GM06990 (cell line): Measurements from ENCODE around the gene ZFAND3.

Source experiments
- DNase-seq: peaks from one replicate; pipeline ENCODE4 v3.0.0-alpha.2; 2011; ENCODE audit not compliant: insufficient read length; ENCODE audit errors: extremely low read depth
- H3K27me3 ChIP-seq: replicated peaks from 2 replicates; pipeline ENCODE4 v1.6.0; 2011; ENCODE audit warnings: low read length; ENCODE audit not compliant: control insufficient read depth, insufficient read depth
- H3K36me3 ChIP-seq: 2 replicates; pipeline ENCODE4 v1.5.1; 2011; ENCODE audit warnings: low read length; ENCODE audit not compliant: control insufficient read depth, insufficient read depth
- H3K4me3 ChIP-seq: replicated peaks from 2 replicates; pipeline ENCODE4 v1.5.1; 2011; ENCODE audit warnings: low read depth, mild to moderate bottlenecking, control low read depth, low read length
- TF ChIP-seq, protein P1 (sequence below): IDR thresholded peaks from 2 replicates; pipeline ENCODE4 v1.5.1; 2011; ENCODE audit warnings: low read length, control low read depth, mild to moderate bottlenecking, inconsistent platforms; ENCODE audit not compliant: insufficient read depth, poor library complexity, severe bottlenecking

ZFAND3 gene

DNA sequence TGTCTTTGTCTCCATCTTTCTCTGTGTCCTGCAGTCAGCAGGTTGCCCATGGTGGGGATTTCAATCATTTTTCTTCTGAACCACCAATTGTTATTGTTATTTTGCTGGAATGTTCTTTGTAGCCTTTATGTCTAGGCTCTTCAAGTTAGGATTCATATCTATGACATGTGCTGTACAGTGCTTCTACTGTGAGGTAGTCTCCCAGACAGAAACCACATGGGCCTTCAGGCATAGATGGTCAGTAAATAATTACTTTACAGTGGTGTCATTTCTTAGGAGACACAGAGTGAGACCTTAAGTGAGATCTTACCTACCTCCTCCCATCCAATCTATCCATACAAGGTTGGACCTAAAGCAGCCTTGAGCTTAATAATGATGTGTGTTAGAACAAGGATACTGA, 265.5 kb downstream of the ZFAND3 start:
- no peak for DNase-seq
- no peaks in the 10 kb centered on the region for H3K27me3 ChIP-seq
- H3K36me3 ChIP-seq: no peaks in the 10 kb centered on the region; the same call in none of the 2 replicates
- TF ChIP-seq, protein P1, sequence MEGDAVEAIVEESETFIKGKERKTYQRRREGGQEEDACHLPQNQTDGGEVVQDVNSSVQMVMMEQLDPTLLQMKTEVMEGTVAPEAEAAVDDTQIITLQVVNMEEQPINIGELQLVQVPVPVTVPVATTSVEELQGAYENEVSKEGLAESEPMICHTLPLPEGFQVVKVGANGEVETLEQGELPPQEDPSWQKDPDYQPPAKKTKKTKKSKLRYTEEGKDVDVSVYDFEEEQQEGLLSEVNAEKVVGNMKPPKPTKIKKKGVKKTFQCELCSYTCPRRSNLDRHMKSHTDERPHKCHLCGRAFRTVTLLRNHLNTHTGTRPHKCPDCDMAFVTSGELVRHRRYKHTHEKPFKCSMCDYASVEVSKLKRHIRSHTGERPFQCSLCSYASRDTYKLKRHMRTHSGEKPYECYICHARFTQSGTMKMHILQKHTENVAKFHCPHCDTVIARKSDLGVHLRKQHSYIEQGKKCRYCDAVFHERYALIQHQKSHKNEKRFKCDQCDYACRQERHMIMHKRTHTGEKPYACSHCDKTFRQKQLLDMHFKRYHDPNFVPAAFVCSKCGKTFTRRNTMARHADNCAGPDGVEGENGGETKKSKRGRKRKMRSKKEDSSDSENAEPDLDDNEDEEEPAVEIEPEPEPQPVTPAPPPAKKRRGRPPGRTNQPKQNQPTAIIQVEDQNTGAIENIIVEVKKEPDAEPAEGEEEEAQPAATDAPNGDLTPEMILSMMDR: no peak
- no peak overlapping the region for H3K4me3 ChIP-seq

DNA sequence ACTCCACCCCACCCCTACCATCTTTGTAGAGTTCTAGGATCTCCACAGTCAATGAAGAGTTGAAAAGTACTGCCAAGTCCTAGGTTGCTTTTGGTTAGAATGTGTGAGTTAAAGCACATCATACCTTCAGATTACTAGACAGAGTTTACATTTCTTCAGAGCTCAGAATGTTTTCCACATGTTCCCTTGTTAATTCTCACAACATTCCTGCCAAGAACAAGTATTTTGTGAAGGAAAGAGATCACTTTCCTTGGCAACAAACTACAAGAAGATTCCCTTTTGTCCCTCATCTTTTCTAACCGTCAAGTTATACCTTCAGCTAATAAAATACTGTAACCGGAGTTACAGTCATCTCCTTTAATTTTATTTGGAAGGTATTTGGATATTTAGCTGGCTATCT, 266.8 kb downstream of the ZFAND3 start:
- TF ChIP-seq, protein P1: no peak
- H3K4me3 ChIP-seq: no peak overlapping the region
- H3K36me3 ChIP-seq: no peaks in the 10 kb centered on the region; the same call in none of the 2 replicates
- H3K27me3 ChIP-seq: no peaks in the 10 kb centered on the region
- no peak for DNase-seq

DNA sequence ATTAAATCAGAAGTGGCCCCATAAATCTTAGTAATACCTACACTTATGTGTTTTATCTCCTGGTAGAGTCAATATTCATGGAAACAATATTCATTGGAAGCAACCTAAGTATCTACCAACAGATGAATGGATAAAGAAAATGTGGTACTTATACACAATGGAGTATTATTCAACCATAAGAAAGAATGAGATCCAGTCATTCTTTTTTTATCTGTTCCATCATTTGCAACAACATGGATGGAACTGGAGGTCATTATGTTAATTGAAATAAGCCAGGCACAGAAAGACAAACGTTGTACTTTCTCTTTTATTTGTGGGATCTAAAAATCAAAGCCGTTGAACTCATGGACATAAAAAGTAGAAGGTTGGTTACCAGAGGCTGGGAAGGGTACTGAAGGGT, 268.5 kb downstream of the ZFAND3 start:
- Histone ChIP-seq H3K36me3 (no peaks in the 10 kb centered on the region; the same call in none of the 2 replicates), H3K4me3 (no peak overlapping the region), H3K27me3 (no peaks in the 10 kb centered on the region)
- DNase-seq: no peak
- TF ChIP-seq, protein P1: no peak

DNA sequence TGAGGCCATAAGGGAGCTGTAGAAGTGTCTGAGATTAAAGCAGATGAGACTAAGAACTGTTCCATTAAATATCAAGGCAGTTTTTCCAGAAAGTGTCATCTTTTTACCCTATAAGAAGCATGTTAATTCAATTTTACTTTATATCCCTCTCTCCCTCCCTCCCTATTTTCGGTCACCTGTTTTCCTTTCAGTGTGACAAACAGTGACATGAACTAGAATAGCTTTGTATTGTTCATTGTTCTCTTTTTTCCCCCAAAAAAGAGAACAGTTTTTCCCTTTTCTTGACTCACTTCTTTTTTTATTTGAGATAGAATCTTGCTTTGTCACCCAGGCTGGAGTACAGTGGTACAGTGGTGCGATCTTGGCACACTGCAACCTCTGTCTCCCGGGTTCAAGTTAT, 269.3 kb downstream of the ZFAND3 start:
- H3K36me3 ChIP-seq: no peaks in the 10 kb centered on the region; the same call in none of the 2 replicates
- DNase-seq: no peak
- H3K4me3 ChIP-seq: no peak overlapping the region
- H3K27me3 ChIP-seq: no peaks in the 10 kb centered on the region
- TF ChIP-seq, protein P1: no peak

DNA sequence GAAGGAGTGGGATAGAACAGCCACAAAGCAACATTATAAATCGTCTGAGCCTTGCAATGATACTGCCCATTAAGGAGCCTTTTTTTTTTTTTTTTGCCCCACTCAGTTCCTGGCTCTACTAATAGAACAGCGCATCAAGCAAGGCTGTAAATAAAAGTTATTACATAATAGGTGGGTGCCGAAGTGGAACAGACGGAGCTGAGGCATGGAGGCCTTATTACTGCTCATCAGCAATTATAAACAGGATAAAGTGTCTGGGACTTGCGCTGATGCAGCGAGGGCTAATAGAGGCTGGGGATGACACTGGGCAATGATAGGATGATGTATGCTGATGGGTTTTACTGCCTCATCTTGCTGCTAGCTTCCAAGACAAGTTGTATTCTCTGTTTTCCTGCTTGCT, 272.1 kb downstream of the ZFAND3 start:
- TF ChIP-seq, protein P1: no peak
- H3K27me3 ChIP-seq: no peaks in the 10 kb centered on the region
- DNase-seq: no peak
- no peak overlapping the region for H3K4me3 ChIP-seq
- H3K36me3 ChIP-seq: no peaks in the 10 kb centered on the region; the same call in 1 of the 2 replicates

DNA sequence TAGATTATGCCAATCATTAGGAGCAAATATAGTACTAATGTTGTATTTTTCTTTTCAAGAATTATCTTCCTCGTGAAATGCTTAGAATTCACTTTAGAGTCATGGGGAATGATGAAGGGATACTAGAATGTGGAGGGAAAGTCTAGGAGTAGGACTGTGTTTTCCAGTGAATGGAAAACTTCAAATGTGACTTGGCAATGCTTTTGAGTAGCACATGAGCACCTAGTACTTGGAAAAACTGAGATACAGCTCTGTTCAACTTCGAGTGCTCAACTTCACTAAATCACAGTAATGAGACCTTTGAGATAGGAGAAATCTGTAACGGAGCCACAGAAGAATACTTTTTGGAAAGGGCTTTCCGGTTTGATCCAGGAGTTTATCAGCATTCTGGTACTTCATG, 272.9 kb downstream of the ZFAND3 start:
- H3K27me3 ChIP-seq: no peaks in the 10 kb centered on the region
- TF ChIP-seq, protein P1: no peak
- H3K4me3 ChIP-seq: no peak overlapping the region
- H3K36me3 ChIP-seq: no peaks in the 10 kb centered on the region; the same call in 1 of the 2 replicates
- DNase-seq: no peak
